CD4-positive, alpha-beta T cell (primary cell): ENCODE measurements around the gene DLST. TPM values are rescaled to one million over a fixed set of nuclear protein-coding genes. Genes with fewer than 3 reads are reported as not detected.

ENCODE experiments used
- ATAC-seq: fragments of 200-7000 bp; cut with Tn5 transposase; one replicate; pipeline ENCODE4 v1.10.0; 2022; ENCODE audit warnings: mild to moderate bottlenecking; ENCODE audit not compliant: poor library complexity
- CTCF ChIA-PET: fragments of 350-600 bp; sonication (Branson Sonifier 250); formaldehyde crosslinking; loops from one replicate; lab custom pipeline; 2021; ENCODE audit warnings: antibody characterized with exemption, inconsistent platforms; lab: Charles Lee
- POLR2A ChIA-PET: fragments of 350-600 bp; sonication (Branson Sonifier 250); formaldehyde crosslinking; loops from one replicate; lab custom pipeline; 2021; ENCODE audit warnings: antibody characterized with exemption, inconsistent platforms; lab: Charles Lee
- DNase-seq, 14 experiments: peaks; one replicate each; pipeline ENCODE4 v3.0.0-alpha.2; 2013 to 2020; ENCODE audit warnings: mixed read lengths in 2 of 14
- H3K27ac ChIP-seq, 2 donors: one replicate each; pipeline versions ENCODE4 v1.5.1 to v1.7.0; 2013; ENCODE audit warnings: low read length in 2 of 2, low read depth in 1 of 2, mild to moderate bottlenecking in 1 of 2
- H3K27me3 ChIP-seq, 2 experiments: 1 replicate in 1 of 2; 2 replicates in 1 of 2; pipeline versions ENCODE4 v1.6.1 to v1.7.0; 2013; ENCODE audit warnings: low read length in 2 of 2, control low read depth in 1 of 2, mild to moderate bottlenecking in 1 of 2, moderate library complexity in 1 of 2; ENCODE audit not compliant: insufficient read depth in 2 of 2, control insufficient read depth in 1 of 2
- H3K36me3 ChIP-seq: one replicate; pipeline ENCODE4 v1.6.1; 2013; ENCODE audit warnings: low read length, control low read depth; ENCODE audit not compliant: insufficient read depth
- H3K4me1 ChIP-seq: one replicate; pipeline ENCODE4 v1.6.1; 2013; ENCODE audit warnings: low read length, control low read depth; ENCODE audit not compliant: insufficient read depth
- H3K4me3 ChIP-seq: one replicate; pipeline ENCODE4 v1.5.1; 2013; ENCODE audit warnings: mild to moderate bottlenecking, low read length, moderate library complexity
- H3K9me3 ChIP-seq, 2 experiments: 1 replicate in 1 of 2; 2 replicates in 1 of 2; pipeline versions ENCODE4 v1.6.1 to v1.7.0; 2013; ENCODE audit warnings: low read length in 2 of 2, mild to moderate bottlenecking in 2 of 2, control low read depth in 1 of 2, moderate library complexity in 1 of 2; ENCODE audit not compliant: control insufficient read depth in 1 of 2, insufficient read depth in 1 of 2
- H3K27ac Mint-ChIP-seq: one replicate; pipeline ENCODE4 v1.8.0; 2020; ENCODE audit warnings: mixed read lengths
- H3K27me3 Mint-ChIP-seq: one replicate; pipeline ENCODE4 v1.8.0; 2021; ENCODE audit warnings: mixed read lengths
- H3K36me3 Mint-ChIP-seq: one replicate; pipeline ENCODE4 v1.8.0; 2021; ENCODE audit warnings: low read depth, mixed read lengths
- H3K4me1 Mint-ChIP-seq: one replicate; pipeline ENCODE4 v1.8.0; 2021; ENCODE audit warnings: low read depth, mixed read lengths
- H3K4me3 Mint-ChIP-seq: one replicate; pipeline ENCODE4 v1.8.0; 2020; ENCODE audit warnings: mild to moderate bottlenecking, mixed read lengths
- H3K9me3 Mint-ChIP-seq: one replicate; pipeline ENCODE4 v1.8.0; 2020; ENCODE audit warnings: mixed read lengths
- CTCF ChIP-seq: fragments of 200-600 bp; IDR thresholded peaks from one replicate; pipeline ENCODE4 v1.8.0; 2022; ENCODE audit warnings: antibody characterized with exemption, mild to moderate bottlenecking
- intact Hi-C, 2 experiments: fragments of 100-400 bp; cut with DNase I in 1 of 2; cut with micrococcal nuclease in 1 of 2; formaldehyde crosslinking; loops; one replicate each; pipeline versions ENCODE4 v1.15.1 to v1.9.0; 2023 to 2025; cut with DNase I, micrococcal nuclease
- total RNA-seq, 174 experiments: library from RNA in 2 of 174; stranded (reverse) in 2 of 174; gene quantifications; one replicate each; pipeline ENCODE4 v1.2.3 and lab custom pipeline; 2021 to 2026

Gene DLST
- total RNA-seq, 2 experiments from 2014 or later = 162 to 170 TPM

- intact Hi-C loops = no loop called here
- Mint-ChIP-seq H3K4me3 (no peak overlapping the region), H3K36me3 (no peaks in the 10 kb centered on the region), H3K9me3 (no peaks in the 10 kb centered on the region), H3K27me3 (no peaks in the 10 kb centered on the region), H3K27ac (no peak overlapping the region), H3K4me1 (no peaks in the 10 kb centered on the region)
- H3K4me3 ChIP-seq = no peak overlapping the region
- ATAC-seq = no peak
- no peak for TF ChIP-seq CTCF
- no peak overlapping the region for H3K27ac ChIP-seq
- peaks cover 3% of the 10 kb centered on the region for H3K4me1 ChIP-seq
- no peaks in the 10 kb centered on the region for H3K27me3 ChIP-seq
- ChIA-PET POLR2A (no interaction called here), CTCF (interaction anchor here (1.4 kb wide), 1 partner anchor 50 kb away, joined by 3 read pairs; no protein-coding TSS in a partner anchor)
- no peaks in the 10 kb centered on the region for H3K9me3 ChIP-seq
- no peaks in the 10 kb centered on the region for H3K36me3 ChIP-seq
- DNase-seq = no peak
Observed at GRCh38 chr14:74911221-74911620, 29.5 kb downstream of the DLST start.

GRCh38 chr14:74911704-74912103 lies 30.0 kb downstream of the DLST start:
- Histone ChIP-seq H3K27ac (no peak overlapping the region), H3K36me3 (no peaks in the 10 kb centered on the region), H3K27me3 (no peaks in the 10 kb centered on the region), H3K4me1 (peaks cover 3% of the 10 kb centered on the region), H3K9me3 (no peaks in the 10 kb centered on the region), H3K4me3 (no peak overlapping the region)
- intact Hi-C loops = no loop called here
- no peak overlapping the region for H3K4me3 Mint-ChIP-seq
- H3K4me1 Mint-ChIP-seq = no peaks in the 10 kb centered on the region
- ChIA-PET CTCF (interaction anchor here (1.4 kb wide), 1 partner anchor 51 kb away, joined by 3 read pairs; no protein-coding TSS in a partner anchor), POLR2A (interaction anchor here (1.3 kb wide), 1 partner anchor 11 kb away, joined by 3 read pairs; the partner anchor contains the start of gene RPS6KL1)
- no peaks in the 10 kb centered on the region for H3K9me3 Mint-ChIP-seq
- TF ChIP-seq CTCF = no peak
- H3K27me3 Mint-ChIP-seq = no peaks in the 10 kb centered on the region
- no peak overlapping the region for H3K27ac Mint-ChIP-seq
- ATAC-seq = no peak
- H3K36me3 Mint-ChIP-seq = no peaks in the 10 kb centered on the region
- DNase-seq = no peak

DNA sequence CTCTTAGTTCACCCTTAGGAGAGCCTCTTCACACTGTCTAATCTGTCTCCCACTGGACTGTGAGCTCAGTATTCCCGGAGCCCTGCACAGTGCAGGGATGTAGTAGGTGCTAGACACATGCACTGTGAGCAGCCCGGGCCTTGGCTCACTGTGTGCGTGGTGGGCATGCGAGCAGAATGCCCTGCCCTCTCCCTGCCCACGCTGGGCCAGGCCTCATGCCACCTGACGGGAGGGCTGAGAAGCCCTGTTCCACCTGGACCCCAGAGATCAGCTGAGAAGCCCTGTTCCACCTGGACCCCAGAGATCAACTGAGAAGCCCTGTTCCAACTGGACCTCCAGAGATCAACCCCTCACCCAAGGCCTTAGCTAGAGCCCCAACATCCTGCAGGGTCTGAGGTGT lies 30.4 kb downstream of the DLST start:
- Histone ChIP-seq H3K4me1 (peaks cover 2% of the 10 kb centered on the region), H3K9me3 (no peaks in the 10 kb centered on the region), H3K27me3 (no peaks in the 10 kb centered on the region), H3K36me3 (no peaks in the 10 kb centered on the region), H3K27ac (no peak overlapping the region), H3K4me3 (no peak overlapping the region)
- H3K36me3 Mint-ChIP-seq = no peaks in the 10 kb centered on the region
- H3K4me1 Mint-ChIP-seq = no peaks in the 10 kb centered on the region
- H3K27me3 Mint-ChIP-seq = no peaks in the 10 kb centered on the region
- ChIA-PET POLR2A (interaction anchor here (1.3 kb wide), 1 partner anchor 11 kb away, joined by 3 read pairs; the partner anchor contains the start of gene RPS6KL1), CTCF (interaction anchor here (1.4 kb wide), 1 partner anchor 51 kb away, joined by 3 read pairs; no protein-coding TSS in a partner anchor)
- no peaks in the 10 kb centered on the region for H3K9me3 Mint-ChIP-seq
- TF ChIP-seq CTCF = no peak
- DNase-seq (no peak), ATAC-seq (no peak)
- H3K4me3 Mint-ChIP-seq = no peak overlapping the region
- H3K27ac Mint-ChIP-seq = no peak overlapping the region
- intact Hi-C loops = no loop called here
